HCEC 1CT (cell line): ENCODE measurements around the gene PAXX.
"Not testable (repeated sequence)": the region's sequence is repeated elsewhere in the genome, so short reads cannot be mapped to it uniquely, and the experiment has no call there.

ENCODE experiments used
- DNase-seq: peaks from one replicate; pipeline ENCODE4 v3.0.0-alpha.2; 2017

The PAXX gene

DNA sequence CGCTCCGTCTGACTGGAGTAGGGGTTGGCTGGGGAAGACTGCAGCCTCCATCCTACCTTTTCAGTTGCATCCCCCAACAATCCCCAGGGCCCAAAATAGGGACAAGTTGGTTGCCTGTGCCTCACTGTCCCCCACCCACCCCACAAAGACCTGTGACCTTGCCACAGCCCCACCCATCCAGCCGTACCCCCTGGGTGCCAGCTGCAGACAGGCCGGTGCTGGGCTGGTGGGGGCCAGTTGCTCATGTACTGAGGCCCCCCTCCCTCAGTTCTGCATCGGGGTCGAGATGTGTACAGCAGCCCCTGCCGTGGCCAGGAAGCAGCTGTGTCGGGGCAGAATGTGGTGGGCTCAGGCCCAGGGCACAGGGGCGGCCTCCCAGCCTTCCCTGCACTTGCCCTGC, 9.1 kb upstream of the PAXX start:
- no peak for DNase-seq

DNA sequence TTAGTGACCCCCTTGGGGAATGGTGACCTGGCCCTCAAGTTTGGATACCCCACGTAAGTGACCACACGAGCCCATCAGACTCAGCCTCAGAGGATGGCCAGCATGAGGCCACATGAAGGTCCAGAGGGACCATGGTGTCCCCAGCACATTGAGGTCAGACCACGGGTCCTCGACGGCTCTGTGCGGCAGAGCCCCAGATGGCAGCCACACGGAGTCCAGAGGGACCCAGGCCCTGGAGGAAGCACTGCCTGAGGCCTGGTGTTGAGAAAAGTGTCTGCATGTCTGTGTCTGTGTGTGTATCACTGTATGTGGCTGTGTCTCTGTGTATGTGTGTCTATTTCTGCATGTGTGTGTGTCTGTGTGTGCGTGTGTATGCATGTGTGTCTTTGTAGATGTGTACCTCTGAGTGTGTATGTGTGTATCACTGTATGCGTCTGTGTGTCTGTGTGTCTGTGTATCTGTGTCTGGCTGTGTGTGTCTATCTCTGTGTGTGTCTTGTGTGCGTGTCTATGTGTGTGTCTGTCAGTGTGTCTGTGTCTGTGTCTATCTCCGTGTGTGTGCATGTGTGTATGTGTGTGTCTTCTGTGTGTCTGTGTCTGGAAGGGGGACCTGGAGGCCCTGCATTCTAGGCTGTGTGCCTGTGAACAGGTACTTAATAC, 8.4 kb upstream of the PAXX start:
- DNase-seq: no peak

DNA sequence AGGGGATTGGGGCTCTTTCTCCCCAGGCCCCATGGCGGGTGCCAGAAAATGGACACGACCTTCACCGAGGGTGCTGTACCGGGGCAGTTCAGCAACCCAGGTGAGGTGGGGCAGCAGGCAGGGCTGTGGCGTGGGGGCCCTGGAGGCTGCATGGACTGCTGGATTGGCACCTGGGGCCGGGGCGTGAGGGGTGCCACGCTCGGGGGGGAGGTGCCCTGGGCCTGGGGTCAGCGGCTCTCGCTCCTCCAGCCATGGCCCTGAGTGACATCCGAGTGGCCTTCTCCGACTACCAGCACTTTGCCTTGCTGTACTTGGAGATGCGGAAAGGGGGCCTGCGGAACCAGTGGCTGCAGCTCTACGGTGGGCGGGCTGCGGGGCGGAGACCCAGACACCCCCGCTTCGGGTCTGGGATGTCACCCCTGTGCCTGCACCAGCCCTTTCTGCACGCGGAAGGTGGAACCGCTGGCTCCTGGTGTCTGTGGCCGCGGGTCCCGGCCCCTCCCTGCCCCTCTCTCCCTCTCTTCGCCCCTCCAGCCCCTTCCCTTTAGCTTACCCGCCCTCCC, 7.7 kb upstream of the PAXX start:
- no peak for DNase-seq

DNA sequence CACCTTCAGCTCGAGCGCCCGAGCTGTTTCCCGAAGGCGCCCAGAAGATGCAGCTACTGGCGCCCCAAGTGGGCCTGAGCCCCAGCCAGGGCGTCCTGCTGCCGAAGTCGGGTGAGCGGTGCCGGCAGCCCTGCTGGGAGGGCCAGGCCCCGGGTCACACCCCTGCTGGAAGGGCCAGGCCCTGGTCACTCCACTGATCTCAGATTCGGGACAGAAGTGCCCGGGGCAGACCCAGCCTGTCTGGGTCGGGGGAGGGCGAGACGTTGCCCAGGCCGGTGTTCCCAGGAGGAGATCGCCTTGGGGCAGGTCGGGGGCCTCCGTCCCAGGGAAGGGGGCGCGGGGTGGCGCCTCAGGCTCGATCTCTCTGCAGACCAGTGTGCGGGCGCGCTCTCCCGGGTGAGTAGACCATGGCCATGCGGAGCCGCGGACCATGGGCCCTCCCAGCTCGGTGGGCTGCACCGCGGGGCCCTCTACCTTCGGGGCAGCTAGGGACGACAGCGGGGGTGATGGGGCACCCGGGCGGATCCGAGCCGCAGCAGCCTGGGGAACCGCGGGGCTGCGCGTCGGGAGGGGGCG, 7.1 kb upstream of the PAXX start:
- no peak for DNase-seq

DNA sequence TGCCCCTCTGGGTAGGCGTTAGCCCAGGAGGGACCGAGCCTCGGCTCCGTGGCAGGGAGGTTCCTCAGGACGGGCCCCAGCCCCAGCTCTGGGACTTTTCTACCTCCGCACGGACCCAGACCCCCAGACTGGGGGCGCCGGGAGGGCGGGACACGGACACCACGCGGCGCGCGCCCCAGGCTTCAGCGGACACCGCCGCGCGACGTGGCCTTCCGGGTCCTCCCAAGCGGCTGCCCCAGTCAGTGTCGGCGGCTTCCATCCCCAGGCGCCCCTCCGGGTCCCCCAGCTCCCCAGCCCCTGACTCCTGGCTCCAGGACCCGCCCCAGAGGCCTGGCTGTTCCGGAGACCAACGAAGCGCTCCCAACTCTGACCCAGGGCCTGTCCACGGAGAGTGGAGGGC, 6.4 kb upstream of the PAXX start:
- no peak for DNase-seq

DNA sequence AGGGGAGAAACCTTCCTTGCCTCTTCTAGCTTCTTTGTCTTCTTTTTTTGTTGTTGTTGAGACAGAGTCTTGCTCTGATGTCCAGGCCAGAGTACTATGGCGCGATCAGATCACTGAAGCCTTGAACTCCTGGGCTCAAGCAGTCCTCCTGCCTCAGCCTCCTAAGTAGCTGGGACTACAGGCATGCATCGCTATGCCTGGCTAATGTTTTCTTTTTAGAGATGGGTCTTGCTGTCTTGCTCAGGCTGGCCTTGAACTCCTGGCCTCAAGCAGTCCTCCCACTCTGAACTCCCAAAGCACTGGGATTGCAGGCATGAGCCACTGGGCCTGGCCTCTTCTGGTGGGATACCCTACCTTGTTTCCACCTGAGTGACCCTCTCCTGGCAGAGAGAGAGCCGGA, 3.4 kb upstream of the PAXX start:
- DNase-seq: no peak

GRCh38 chr9:136990242-136990911, 1.8 kb upstream of the PAXX start:
- no peak for DNase-seq

DNA sequence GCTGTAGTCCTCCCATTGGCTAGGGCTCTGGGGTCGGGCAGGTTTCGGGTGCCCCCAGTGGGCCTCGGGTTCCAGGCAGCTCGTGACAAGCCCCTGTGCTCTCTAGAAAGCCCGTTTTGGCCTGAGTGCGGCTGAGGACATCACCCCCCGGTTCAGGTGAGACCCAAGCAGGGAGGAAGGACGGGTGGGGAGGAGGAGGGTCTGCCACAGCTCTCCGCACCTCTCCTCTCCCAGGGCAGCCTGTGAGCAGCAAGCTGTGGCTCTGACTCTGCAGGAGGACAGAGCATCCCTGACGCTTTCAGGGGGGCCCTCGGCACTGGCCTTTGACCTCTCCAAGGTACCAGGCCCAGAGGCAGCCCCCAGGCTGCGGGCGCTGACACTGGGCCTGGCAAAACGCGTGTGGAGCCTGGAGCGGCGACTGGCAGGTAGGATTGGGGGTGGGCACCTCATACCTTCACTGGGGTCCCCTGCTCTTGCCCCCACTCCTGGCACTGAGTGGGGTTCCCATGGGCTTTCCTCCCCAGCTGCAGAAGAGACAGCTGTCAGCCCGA, 672 bp downstream of the PAXX start:
- no peak for DNase-seq

GRCh38 chr9:136994180-136994887, 2.1 kb downstream of the PAXX start:
- DNase-seq: no peak

GRCh38 chr9:136994888-136995230, 2.6 kb downstream of the PAXX start:
- DNase-seq: no peak

DNA sequence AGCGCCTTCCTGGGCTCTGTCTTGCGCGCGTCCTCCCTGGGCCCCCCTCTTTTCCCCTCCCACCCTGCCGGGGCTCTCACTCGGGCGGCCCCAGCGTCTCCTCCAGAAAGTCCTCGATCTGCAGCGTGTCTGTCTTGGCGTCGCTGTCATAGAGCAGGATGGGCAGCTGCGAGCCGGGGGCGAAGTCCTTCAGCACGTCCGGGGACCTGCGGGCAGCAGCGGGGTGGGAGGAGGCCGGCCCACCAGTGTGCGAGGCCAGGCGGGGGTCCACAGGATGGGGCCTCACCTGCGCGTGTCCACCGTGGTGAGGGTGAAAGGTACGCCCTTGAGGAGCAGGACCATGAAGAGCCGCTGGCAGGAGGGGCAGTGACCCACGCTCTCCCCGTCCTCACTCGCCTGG, 3.1 kb downstream of the PAXX start:
- DNase-seq: no peak

- no peak for DNase-seq
These were observed 3.6 kb downstream of the PAXX start for GRCh38 chr9:136995772-136996311.

DNA sequence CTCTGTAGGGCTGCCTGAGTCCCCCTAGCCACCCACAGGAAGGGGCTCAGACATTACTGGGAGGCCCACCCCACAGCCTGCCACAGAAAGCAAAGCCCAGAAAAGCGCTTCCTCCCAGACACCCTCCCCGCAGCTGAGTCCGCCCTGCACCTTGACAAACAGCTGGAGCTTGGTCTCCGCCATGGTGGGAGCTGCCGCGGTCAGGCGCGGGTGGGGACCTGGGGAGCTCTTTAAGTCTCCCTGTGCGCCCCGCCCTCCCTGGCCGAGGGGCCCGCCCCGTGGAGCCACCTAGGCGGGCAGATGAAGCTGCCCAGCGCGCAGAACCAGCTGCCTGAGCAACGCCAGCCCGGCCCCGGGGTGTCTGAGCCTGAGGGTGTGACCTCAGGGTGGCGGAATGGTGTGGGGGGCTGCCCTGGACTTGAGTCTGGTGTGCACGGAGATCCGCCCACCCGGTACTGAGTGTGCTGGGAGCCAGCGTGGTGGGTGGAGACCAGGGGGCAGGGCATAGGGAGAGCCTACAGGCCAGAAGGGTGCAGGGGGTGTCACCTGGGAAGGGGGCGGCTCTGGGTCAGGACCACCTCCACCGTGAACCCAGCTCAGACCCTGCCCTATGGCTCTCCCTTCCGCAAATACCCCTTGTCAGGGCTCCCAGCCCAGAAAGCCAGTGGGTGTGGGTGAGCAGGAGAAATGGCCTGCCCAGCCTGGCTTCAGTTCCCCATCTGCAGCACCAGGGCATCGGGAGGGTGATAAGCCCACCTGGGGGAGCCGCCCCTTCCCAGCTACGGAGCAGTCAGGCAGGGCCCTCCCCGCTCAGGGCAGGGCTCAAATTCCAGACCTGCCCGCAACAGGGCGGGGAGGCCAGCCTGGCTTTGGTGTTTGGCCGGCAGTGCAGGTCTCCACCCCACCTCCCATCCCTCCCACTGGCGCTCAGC, 4.4 kb downstream of the PAXX start, which contains the start of gene CLIC3:
TSS of gene CLIC3 (minus strand) at position 208 of the 932 bp plus-strand sequence. CDS start at position 183, 25 bp downstream.
- no peak for DNase-seq

DNA sequence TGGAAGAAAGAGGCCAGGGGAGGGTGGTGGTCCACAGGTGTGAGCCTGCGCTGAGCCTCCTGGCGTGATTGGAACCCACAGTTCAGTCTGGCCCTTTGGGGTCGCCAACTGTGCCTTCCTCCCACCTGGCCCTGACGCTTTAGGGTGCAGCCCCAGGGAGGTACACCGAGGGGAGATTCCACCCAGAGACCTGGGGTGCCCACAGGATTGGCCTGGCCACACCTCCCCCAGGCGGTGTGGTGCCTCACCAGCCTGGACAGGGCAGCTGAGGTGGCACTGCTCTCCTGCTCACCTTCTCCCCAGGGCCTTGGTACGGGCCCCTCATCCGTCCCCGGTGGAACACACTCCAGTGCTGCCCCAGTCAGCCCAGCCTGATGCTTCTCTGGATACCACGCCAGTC, 5.1 kb downstream of the PAXX start:
- DNase-seq: no peak

GRCh38 chr9:136997830-136998234, 5.6 kb downstream of the PAXX start:
- DNase-seq: no peak

GRCh38 chr9:137000177-137000930, 8.1 kb downstream of the PAXX start:
- peak; percentile 61 for DNase-seq

DNA sequence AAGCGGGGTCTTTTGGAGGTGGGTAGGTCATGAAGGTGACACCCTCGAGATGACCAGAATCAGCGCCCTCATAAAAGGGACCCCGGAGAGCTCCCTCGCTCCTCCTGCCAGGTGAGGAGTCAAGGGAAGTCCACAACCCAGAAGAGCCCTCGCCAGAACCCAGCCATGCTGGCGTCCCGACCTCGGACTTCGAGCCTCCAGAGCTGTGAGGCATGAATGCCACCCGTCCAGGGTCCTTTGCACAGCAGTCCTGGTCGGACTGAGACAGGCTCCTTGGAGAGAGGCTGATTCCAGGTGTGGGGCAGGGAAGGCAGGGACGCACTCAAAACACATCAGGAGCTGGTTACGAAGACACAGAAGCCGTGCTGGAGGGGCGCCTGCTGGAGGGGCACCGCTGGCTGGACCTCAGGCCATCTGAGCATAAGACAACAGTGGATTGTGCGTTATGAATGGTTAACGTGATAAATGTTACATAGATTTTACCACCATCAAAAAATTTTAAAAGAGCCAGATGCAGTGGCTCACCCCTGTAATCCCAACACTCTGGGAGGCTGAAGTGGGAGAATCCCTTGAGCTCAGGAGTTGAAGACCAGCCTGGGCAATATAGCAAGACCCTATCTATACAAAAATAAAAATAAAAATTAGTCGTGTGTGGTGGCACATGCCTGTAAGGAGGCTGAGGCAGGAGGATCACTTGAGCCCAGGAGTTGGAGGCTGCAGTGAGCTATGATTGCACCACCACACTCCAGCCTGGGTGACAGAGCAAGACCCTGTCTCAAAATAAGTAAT, 9.8 kb downstream of the PAXX start:
- no peak for DNase-seq

DNA sequence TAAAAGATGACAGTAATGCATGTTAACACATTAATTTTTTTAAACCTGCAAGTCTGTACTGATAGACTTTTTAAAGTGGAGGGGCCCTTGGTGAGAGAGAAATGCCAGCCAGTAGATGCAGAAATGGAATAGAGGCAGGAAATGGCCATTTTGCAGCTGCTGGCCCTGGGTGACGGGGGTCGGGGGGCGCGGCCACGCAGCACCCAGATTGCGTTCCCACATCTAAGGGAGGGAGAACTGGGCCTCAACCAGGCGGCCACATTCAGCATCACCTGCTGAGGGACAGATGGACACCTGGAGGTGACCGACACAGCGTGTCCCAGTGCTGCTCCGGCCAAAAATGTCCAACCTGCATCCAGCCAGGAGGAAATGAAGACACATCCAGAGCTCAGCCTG, 10.4 kb downstream of the PAXX start:
- DNase-seq: no peak

GRCh38 chr9:137004285-137004684, 12.1 kb downstream of the PAXX start:
- not testable (repeated sequence) for DNase-seq
